PC-9 (cell line): ENCODE results near the gene ARHGAP32. TPM values are rescaled to one million over a fixed set of nuclear protein-coding genes. Genes with fewer than 3 reads are reported as not detected.
A peak's percentile ranks its signal among the peaks of the same experiment; 100 is the strongest.

Experiments
- BruUV-seq: library from RNA; stranded (reverse); fragments of 400-500 nt; replicated peaks from 2 replicates; lab custom pipeline; 2021; lab: Mats Ljungman, UMichigan
- CTCF ChIA-PET: fragments of 300-600 bp; sonication (Branson Sonifier 250); formaldehyde crosslinking; loops from one replicate; lab custom pipeline; 2022; ENCODE audit warnings: antibody characterized with exemption; lab: Charles Lee
- POLR2A ChIA-PET: fragments of 300-600 bp; sonication (Branson Sonifier 250); formaldehyde crosslinking; loops from one replicate; lab custom pipeline; 2022; ENCODE audit warnings: antibody characterized with exemption; ENCODE audit not compliant: unreplicated experiment; lab: Charles Lee
- DNase-seq, 2 experiments: peaks; one replicate each; pipeline versions ENCODE4 v3.0.0 to v3.0.0-alpha.2; 2015 to 2022; ENCODE audit warnings: mixed read lengths in 1 of 2
- H2AFZ ChIP-seq: fragments of 200-600 bp; sonication (generic); 2 replicates; pipeline ENCODE4 v1.8.1; 2017; ENCODE audit warnings: antibody characterized with exemption
- H3F3A ChIP-seq: fragments of 200-600 bp; sonication (generic); 2 replicates; pipeline ENCODE4 v1.8.1; 2017; ENCODE audit warnings: antibody characterized with exemption, mild to moderate bottlenecking, low read depth; ENCODE audit not compliant: insufficient read depth
- H3K27ac ChIP-seq: fragments of 200-600 bp; sonication (generic); 2 replicates; pipeline ENCODE4 v1.6.1; 2016; ENCODE audit warnings: mixed run types
- H3K27me3 ChIP-seq: fragments of 200-600 bp; sonication (generic); 2 replicates; pipeline ENCODE4 v1.6.1; 2016; ENCODE audit warnings: low read depth, mixed run types; ENCODE audit not compliant: insufficient read depth
- H3K36me3 ChIP-seq: fragments of 200-600 bp; sonication (generic); 2 replicates; pipeline ENCODE4 v1.6.1; 2016; ENCODE audit warnings: low read depth, mixed run types
- H3K4me1 ChIP-seq: fragments of 200-600 bp; sonication (generic); replicated peaks from 2 replicates; pipeline ENCODE4 v1.6.1; 2016; ENCODE audit warnings: mixed run types; ENCODE audit not compliant: insufficient read depth
- H3K4me2 ChIP-seq: fragments of 200-600 bp; sonication (generic); 2 replicates; pipeline ENCODE4 v1.6.1; 2017; ENCODE audit warnings: mixed run types
- H3K4me3 ChIP-seq: fragments of 200-600 bp; sonication (generic); 2 replicates; pipeline ENCODE4 v1.6.1; 2016; ENCODE audit warnings: mixed run types
- H3K79me2 ChIP-seq: fragments of 200-600 bp; sonication (generic); 2 replicates; pipeline ENCODE4 v1.6.1; 2017; ENCODE audit warnings: low read depth, mixed run types
- H3K9me2 ChIP-seq: fragments of 200-600 bp; sonication (generic); 2 replicates; pipeline ENCODE4 v1.8.1; 2017; ENCODE audit warnings: mild to moderate bottlenecking; ENCODE audit not compliant: insufficient read depth
- H3K9me3 ChIP-seq: fragments of 200-600 bp; sonication (generic); 2 replicates; pipeline ENCODE4 v1.8.1; 2016; ENCODE audit warnings: low read depth; ENCODE audit not compliant: insufficient read depth
- H4K20me1 ChIP-seq: fragments of 200-600 bp; sonication (generic); 2 replicates; pipeline ENCODE4 v1.8.1; 2017; ENCODE audit not compliant: insufficient read depth
- EZH2 ChIP-seq: fragments of 200-600 bp; sonication (generic); IDR thresholded peaks from 2 replicates; pipeline ENCODE4 v1.8.0; 2017; ENCODE audit warnings: antibody characterized with exemption, low read depth
- intact Hi-C: fragments of 100-400 bp; cut with micrococcal nuclease; formaldehyde crosslinking; loops from one replicate; pipeline ENCODE4 v1.10.0; 2022; ENCODE audit not compliant: unreplicated experiment
- total RNA-seq: library from RNA; stranded (reverse); gene quantifications from 2 replicates; pipeline ENCODE4 v1.2.3, GENCODE V29; 2021
- TF ChIP-seq, protein P1 (sequence below): fragments of 200-600 bp; sonication (generic); conservative IDR thresholded peaks from 2 replicates; pipeline ENCODE4 v1.6.1; 2017; ENCODE audit warnings: mixed run types, antibody characterized with exemption, mild to moderate bottlenecking, moderate library complexity

The ARHGAP32 gene
- total RNA-seq, 1 experiment from 2014 or later, result 35.1 TPM

DNA sequence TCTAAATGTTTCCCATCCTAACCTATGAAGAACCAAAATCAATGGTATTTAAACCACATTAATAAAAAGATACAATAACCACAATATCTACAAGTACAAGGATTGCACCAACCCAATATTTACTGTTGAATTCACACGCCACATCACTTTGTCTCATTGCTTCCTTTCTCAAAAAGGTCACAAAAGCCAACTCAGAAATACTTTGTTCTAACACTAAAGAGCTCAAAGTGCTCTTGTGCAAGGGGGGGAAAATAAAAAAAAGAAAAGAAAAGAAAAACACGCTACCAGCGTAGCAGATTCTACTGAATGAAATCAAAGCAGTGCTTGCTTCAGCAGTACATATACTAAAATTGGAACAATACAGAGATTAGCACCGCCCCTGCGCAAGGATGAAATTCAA lies 10.5 kb upstream of the ARHGAP32 start:
- no peaks in the 10 kb centered on the region for H3K9me2 ChIP-seq
- H3K36me3 ChIP-seq, result no peaks in the 10 kb centered on the region
- H3K79me2 ChIP-seq, result peaks cover 3% of the 10 kb centered on the region; the same call in 1 of the 2 replicates
- no peaks in the 10 kb centered on the region for H3F3A ChIP-seq
- peaks cover 7% of the 10 kb centered on the region; the same call in 1 of the 2 replicates for H3K9me3 ChIP-seq
- BruUV-seq, result no TSS peak
- no peak overlapping the region for H3K4me3 ChIP-seq
- H3K27me3 ChIP-seq, result no peaks in the 10 kb centered on the region
- no peak overlapping the region for H3K4me2 ChIP-seq
- H2AFZ ChIP-seq, result no peak overlapping the region
- POLR2A ChIA-PET, result no interaction called here
- no peaks in the 10 kb centered on the region for H3K4me1 ChIP-seq
- CTCF ChIA-PET, result no interaction called here
- intact Hi-C loops, result no loop called here
- DNase-seq, result no peak
- H3K27ac ChIP-seq, result no peak overlapping the region
- no peak for TF ChIP-seq EZH2
- TF ChIP-seq, protein P1, sequence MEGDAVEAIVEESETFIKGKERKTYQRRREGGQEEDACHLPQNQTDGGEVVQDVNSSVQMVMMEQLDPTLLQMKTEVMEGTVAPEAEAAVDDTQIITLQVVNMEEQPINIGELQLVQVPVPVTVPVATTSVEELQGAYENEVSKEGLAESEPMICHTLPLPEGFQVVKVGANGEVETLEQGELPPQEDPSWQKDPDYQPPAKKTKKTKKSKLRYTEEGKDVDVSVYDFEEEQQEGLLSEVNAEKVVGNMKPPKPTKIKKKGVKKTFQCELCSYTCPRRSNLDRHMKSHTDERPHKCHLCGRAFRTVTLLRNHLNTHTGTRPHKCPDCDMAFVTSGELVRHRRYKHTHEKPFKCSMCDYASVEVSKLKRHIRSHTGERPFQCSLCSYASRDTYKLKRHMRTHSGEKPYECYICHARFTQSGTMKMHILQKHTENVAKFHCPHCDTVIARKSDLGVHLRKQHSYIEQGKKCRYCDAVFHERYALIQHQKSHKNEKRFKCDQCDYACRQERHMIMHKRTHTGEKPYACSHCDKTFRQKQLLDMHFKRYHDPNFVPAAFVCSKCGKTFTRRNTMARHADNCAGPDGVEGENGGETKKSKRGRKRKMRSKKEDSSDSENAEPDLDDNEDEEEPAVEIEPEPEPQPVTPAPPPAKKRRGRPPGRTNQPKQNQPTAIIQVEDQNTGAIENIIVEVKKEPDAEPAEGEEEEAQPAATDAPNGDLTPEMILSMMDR, result no peak
- no peaks in the 10 kb centered on the region for H4K20me1 ChIP-seq

DNA sequence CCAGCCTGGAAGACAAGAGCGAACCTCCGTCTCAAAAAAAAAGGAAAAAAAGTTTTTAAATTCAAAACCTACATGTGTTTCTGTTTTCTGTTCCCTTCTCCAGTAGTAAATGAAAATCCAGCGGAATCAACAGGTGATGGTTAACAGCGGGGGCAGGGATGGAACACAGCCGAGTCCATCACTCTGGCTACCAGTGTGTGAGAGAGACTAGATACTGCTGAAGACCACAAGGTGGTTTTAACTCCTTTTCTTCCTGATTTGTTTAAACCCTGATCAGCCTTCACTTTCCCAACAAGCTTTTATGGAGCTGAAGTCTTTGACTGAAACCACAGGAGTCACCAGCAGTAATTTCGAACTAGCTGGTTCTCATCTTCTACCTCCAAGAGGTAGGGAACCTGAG lies 3.6 kb upstream of the ARHGAP32 start:
- Histone ChIP-seq H4K20me1 (no peaks in the 10 kb centered on the region), H3K27me3 (no peaks in the 10 kb centered on the region), H3K79me2 (peaks cover 26% of the 10 kb centered on the region), H3F3A (peaks cover 22% of the 10 kb centered on the region), H3K9me3 (peaks cover 7% of the 10 kb centered on the region; the same call in 1 of the 2 replicates), H3K27ac (no peak overlapping the region), H3K4me1 (peaks cover 22% of the 10 kb centered on the region), H3K9me2 (no peaks in the 10 kb centered on the region), H3K36me3 (no peaks in the 10 kb centered on the region), H2AFZ (no peak overlapping the region), H3K4me3 (no peak overlapping the region), H3K4me2 (no peak overlapping the region)
- ChIA-PET POLR2A (no interaction called here), CTCF (no interaction called here)
- BruUV-seq, result no TSS peak
- intact Hi-C loops, result loop anchor here (10.0 kb wide), 1 partner anchor 119 kb away; no protein-coding TSS in a partner anchor
- TF ChIP-seq, protein P1, result no peak
- TF ChIP-seq EZH2, result no peak
- no peak for DNase-seq

DNA sequence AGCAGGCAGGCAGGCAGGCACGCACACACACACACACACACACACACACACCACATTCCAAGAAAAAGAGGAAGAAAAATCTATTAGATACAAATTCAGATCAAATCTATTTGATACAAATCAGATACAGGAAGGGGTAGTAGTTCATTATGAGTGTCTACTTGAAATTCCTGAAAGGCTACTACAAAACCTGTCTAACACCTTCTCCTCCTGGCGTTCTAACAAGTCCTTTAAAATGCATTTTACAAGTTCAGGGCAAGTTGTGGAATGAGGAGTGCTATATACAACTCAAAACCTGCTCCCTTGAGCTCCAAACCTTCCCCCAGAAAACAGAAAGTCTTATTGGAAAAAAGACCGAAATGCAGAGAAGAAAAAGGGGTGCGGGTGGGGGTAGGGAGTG lies 476 bp downstream of the ARHGAP32 start:
- peaks cover 28% of the 10 kb centered on the region for H3F3A ChIP-seq
- peak overlapping the region; percentile 86 for H3K27ac ChIP-seq
- intact Hi-C loops, result loop anchor here (1.0 to 10.0 kb wide), 4 partner anchors 48 to 679 kb away; no protein-coding TSS in a partner anchor
- no peaks in the 10 kb centered on the region for H4K20me1 ChIP-seq
- H3K4me1 ChIP-seq, result peaks cover 39% of the 10 kb centered on the region
- H3K4me3 ChIP-seq, result peak overlapping the region; percentile 54
- no peaks in the 10 kb centered on the region for H3K36me3 ChIP-seq
- H3K9me3 ChIP-seq, result 0 out of 2 replicates have a peak, but pooled peaks cover 6% of the 10 kb centered on the region
- ChIA-PET CTCF (no interaction called here), POLR2A (interaction anchor here (0.6 kb wide), 1 partner anchor 124 kb away, joined by 3 read pairs; no protein-coding TSS in a partner anchor)
- TSS peak; percentile 48 for BruUV-seq
- peak; percentile 14 to 93 for DNase-seq
- TF ChIP-seq, protein P1, result no peak
- TF ChIP-seq EZH2, result no peak
- no peaks in the 10 kb centered on the region for H3K9me2 ChIP-seq
- no peaks in the 10 kb centered on the region for H3K27me3 ChIP-seq
- peak overlapping the region; percentile 67; the same call in 1 of the 2 replicates for H2AFZ ChIP-seq
- H3K4me2 ChIP-seq, result peak overlapping the region; percentile 89
- peaks cover 53% of the 10 kb centered on the region for H3K79me2 ChIP-seq
